T-helper 17 cell (primary cell): ENCODE measurements around the gene KIF6. TPM values are rescaled to one million over a fixed set of nuclear protein-coding genes. Genes with fewer than 3 reads are reported as not detected.
"Not testable (repeated sequence)": the region's sequence is repeated elsewhere in the genome, so short reads cannot be mapped to it uniquely, and the experiment has no call there.

Experiments
- ATAC-seq: fragments of 150-1000 bp; cut with Tn5 transposase; 2 replicates; pipeline ENCODE4 v1.10.0; 2021; ENCODE audit warnings: mild to moderate bottlenecking, moderate library complexity
- DNase-seq, 3 donors: peaks; one replicate each; pipeline versions ENCODE4 v3.0.0 to v3.0.0-alpha.2; 2020 to 2021
- H3K9me3 ChIP-seq: one replicate; pipeline ENCODE4 v1.7.0; 2013; ENCODE audit warnings: low read length, mild to moderate bottlenecking; ENCODE audit not compliant: control insufficient read depth, poor library complexity, severe bottlenecking
- H3K27ac Mint-ChIP-seq: one replicate; pipeline ENCODE4 v1.8.0; 2022; ENCODE audit warnings: mild to moderate bottlenecking, moderate library complexity, mixed read lengths
- H3K27me3 Mint-ChIP-seq: one replicate; pipeline ENCODE4 v1.8.0; 2022; ENCODE audit warnings: mixed read lengths
- H3K36me3 Mint-ChIP-seq: one replicate; pipeline ENCODE4 v1.8.0; 2022; ENCODE audit warnings: low read depth, mixed read lengths
- H3K4me1 Mint-ChIP-seq: one replicate; pipeline ENCODE4 v1.8.0; 2022; ENCODE audit warnings: mild to moderate bottlenecking, mixed read lengths
- H3K4me3 Mint-ChIP-seq: one replicate; pipeline ENCODE4 v1.8.0; 2022; ENCODE audit warnings: mild to moderate bottlenecking, moderate library complexity, mixed read lengths
- total RNA-seq, 4 donors: library from RNA in 2 of 4; stranded (reverse) in 2 of 4; gene quantifications; one replicate each; pipeline ENCODE4 v1.2.3 and lab custom pipeline; 2022 to 2026

The KIF6 gene
- total RNA-seq, 2 donors from 2014 or later = 0.40 TPM; not detected in 1

GRCh38 chr6:39502362-39502955, 222.7 kb downstream of the KIF6 start:
- not testable (repeated sequence) for DNase-seq, ATAC-seq, H3K4me1 Mint-ChIP-seq

GRCh38 chr6:39499053-39499452, 226.2 kb downstream of the KIF6 start:
- H3K36me3 Mint-ChIP-seq = no peaks in the 10 kb centered on the region
- no peak for DNase-seq
- H3K9me3 ChIP-seq = peaks cover 10% of the 10 kb centered on the region
- no peaks in the 10 kb centered on the region for H3K27me3 Mint-ChIP-seq
- H3K4me3 Mint-ChIP-seq = no peak overlapping the region
- ATAC-seq = no peak
- no peaks in the 10 kb centered on the region for H3K4me1 Mint-ChIP-seq
- no peak overlapping the region for H3K27ac Mint-ChIP-seq

More at GRCh38 chr6:39502362-39502955, 222.7 kb downstream of the KIF6 start:
- H3K27me3 Mint-ChIP-seq, H3K36me3 Mint-ChIP-seq, H3K27ac Mint-ChIP-seq, H3K9me3 ChIP-seq, H3K4me3 Mint-ChIP-seq: not testable (repeated sequence)

GRCh38 chr6:39498096-39498495, 227.1 kb downstream of the KIF6 start:
- no peaks in the 10 kb centered on the region for H3K36me3 Mint-ChIP-seq
- H3K4me1 Mint-ChIP-seq = no peaks in the 10 kb centered on the region
- H3K27ac Mint-ChIP-seq = no peak overlapping the region
- H3K27me3 Mint-ChIP-seq = no peaks in the 10 kb centered on the region
- H3K9me3 ChIP-seq = peaks cover 10% of the 10 kb centered on the region
- ATAC-seq (no peak), DNase-seq (no peak)
- no peak overlapping the region for H3K4me3 Mint-ChIP-seq

GRCh38 chr6:39496915-39497314, 228.3 kb downstream of the KIF6 start:
- no peak overlapping the region for H3K27ac Mint-ChIP-seq
- peaks cover 7% of the 10 kb centered on the region for H3K9me3 ChIP-seq
- H3K4me1 Mint-ChIP-seq = no peaks in the 10 kb centered on the region
- no peak overlapping the region for H3K4me3 Mint-ChIP-seq
- H3K36me3 Mint-ChIP-seq = no peaks in the 10 kb centered on the region
- H3K27me3 Mint-ChIP-seq = no peaks in the 10 kb centered on the region
- ATAC-seq (no peak), DNase-seq (no peak)

DNA sequence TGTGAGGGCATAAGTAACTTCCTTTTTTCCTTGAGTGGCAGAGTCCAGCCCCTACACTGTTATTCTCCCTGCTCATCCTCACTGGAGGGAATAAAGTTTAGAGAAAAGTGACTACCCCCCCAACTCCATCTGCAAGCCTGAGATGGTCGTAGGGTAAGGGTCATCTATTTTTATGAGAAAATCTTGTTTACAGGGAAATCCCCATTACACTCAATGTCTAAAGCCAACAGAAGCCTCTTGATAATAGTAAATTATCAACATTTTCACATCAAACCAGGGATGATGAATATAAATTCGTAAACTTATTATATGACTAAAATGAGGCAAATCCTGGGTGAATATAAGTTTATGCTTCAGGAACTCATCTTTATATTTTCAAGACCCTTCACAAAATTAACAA, 228.8 kb downstream of the KIF6 start:
- Mint-ChIP-seq H3K4me1 (no peaks in the 10 kb centered on the region), H3K36me3 (no peaks in the 10 kb centered on the region), H3K4me3 (no peak overlapping the region), H3K27ac (no peak overlapping the region), H3K27me3 (peaks cover 4% of the 10 kb centered on the region)
- DNase-seq (no peak), ATAC-seq (no peak)
- peaks cover 7% of the 10 kb centered on the region for H3K9me3 ChIP-seq

- DNase-seq = no peak
- Mint-ChIP-seq H3K36me3 (no peaks in the 10 kb centered on the region), H3K27me3 (peaks cover 6% of the 10 kb centered on the region), H3K4me3 (no peak overlapping the region), H3K27ac (no peak overlapping the region), H3K4me1 (no peaks in the 10 kb centered on the region)
- H3K9me3 ChIP-seq = peaks cover 7% of the 10 kb centered on the region
- no peak for ATAC-seq
Measured at GRCh38 chr6:39495640-39496039, 229.6 kb downstream of the KIF6 start.

GRCh38 chr6:39494998-39495397, 230.2 kb downstream of the KIF6 start:
- H3K9me3 ChIP-seq = peaks cover 7% of the 10 kb centered on the region
- no peak overlapping the region for H3K4me3 Mint-ChIP-seq
- DNase-seq (no peak), ATAC-seq (no peak)
- no peak overlapping the region for H3K27ac Mint-ChIP-seq
- no peaks in the 10 kb centered on the region for H3K36me3 Mint-ChIP-seq
- H3K27me3 Mint-ChIP-seq = peaks cover 12% of the 10 kb centered on the region
- no peaks in the 10 kb centered on the region for H3K4me1 Mint-ChIP-seq

DNA sequence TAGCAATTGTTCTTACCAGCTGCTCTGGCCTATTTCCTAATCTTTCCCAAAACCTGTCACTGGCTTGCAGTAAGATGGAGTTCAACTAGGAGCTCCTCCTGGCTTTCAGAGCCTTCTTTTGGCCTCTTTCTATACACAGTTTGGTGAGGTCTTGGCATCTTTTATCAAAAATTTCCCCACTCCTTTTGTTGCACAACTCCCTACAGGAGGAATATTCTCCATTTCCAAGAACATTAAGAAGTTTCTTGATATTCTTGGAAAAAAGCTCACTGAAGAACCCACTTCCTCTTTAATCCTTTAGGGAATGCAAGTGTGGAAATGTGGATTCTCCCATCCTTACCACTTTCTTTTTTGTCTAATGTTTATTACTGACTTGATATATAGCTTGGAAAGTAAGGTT, 231.4 kb downstream of the KIF6 start:
- peaks cover under 1% of the 10 kb centered on the region for H3K9me3 ChIP-seq
- Mint-ChIP-seq H3K27me3 (peaks cover 24% of the 10 kb centered on the region), H3K4me1 (no peaks in the 10 kb centered on the region), H3K27ac (no peak overlapping the region), H3K36me3 (no peaks in the 10 kb centered on the region), H3K4me3 (no peak overlapping the region)
- ATAC-seq = no peak
- DNase-seq = no peak

- Mint-ChIP-seq H3K27ac (no peak overlapping the region), H3K27me3 (peaks cover 28% of the 10 kb centered on the region), H3K36me3 (no peaks in the 10 kb centered on the region), H3K4me1 (no peaks in the 10 kb centered on the region), H3K4me3 (no peak overlapping the region)
- H3K9me3 ChIP-seq = no peaks in the 10 kb centered on the region
- DNase-seq (no peak), ATAC-seq (no peak)
Measured at GRCh38 chr6:39493174-39493573, 232.0 kb downstream of the KIF6 start.

- Mint-ChIP-seq H3K4me1 (no peaks in the 10 kb centered on the region), H3K27me3 (peaks cover 35% of the 10 kb centered on the region), H3K36me3 (no peaks in the 10 kb centered on the region), H3K27ac (no peak overlapping the region), H3K4me3 (no peak overlapping the region)
- DNase-seq = no peak
- ATAC-seq = no peak
- no peaks in the 10 kb centered on the region for H3K9me3 ChIP-seq
Measured at GRCh38 chr6:39490108-39490507, 235.1 kb downstream of the KIF6 start.

DNA sequence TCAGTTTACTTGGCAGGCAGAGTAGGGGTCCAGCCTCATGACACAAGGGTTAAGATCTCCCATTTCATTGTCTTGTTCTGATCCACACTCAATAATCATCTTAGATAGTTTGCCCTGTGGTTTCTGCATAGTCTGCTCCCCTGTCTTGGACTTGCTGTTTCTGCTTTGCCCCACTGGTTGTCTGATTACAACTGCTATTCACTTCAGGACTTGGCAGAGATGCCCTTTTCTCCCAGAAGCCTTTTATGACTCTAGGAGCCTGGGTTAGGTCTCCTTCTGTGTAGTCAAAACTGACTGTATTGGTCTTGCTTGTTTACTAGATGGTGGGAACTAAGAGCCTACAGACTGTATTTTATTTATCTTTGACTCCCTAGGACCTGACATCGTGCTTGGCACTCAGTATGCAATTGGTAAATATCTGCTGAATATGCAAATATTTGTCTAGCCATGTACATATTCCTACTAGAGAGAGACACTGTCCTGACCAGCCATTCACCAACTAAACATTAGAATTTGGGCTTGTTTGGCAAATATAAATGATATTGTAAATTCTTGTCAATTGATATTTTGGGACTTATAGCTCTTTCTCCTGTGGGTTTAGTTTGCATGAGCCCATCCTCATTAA, 236.8 kb downstream of the KIF6 start:
- Mint-ChIP-seq H3K4me3 (no peak overlapping the region), H3K36me3 (no peaks in the 10 kb centered on the region), H3K27ac (no peak overlapping the region), H3K27me3 (peaks cover 48% of the 10 kb centered on the region), H3K4me1 (no peaks in the 10 kb centered on the region)
- no peaks in the 10 kb centered on the region for H3K9me3 ChIP-seq
- ATAC-seq (no peak), DNase-seq (no peak)

DNA sequence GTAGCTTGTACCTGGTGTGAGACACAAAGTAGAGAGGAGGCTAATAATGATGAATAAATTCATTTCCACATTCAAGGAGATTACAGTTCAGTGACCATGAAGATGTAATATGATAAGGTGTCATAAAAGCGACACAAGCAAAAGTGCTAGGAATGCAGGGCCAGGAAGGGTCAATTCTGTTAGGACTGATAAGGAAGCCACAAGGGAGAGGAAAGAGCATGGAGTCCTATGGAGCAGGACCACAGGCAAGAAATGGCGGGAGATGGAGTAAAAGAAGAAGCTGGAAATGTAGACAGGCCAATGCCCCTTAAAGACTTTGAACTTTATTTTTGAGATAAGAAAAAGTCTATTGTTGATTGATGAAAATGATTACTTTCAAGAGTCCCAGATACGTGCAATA, 240.9 kb downstream of the KIF6 start:
- H3K9me3 ChIP-seq = no peaks in the 10 kb centered on the region
- no peaks in the 10 kb centered on the region for H3K4me1 Mint-ChIP-seq

GRCh38 chr6:39479819-39480218, 245.4 kb downstream of the KIF6 start:
- H3K27me3 Mint-ChIP-seq = peaks cover 21% of the 10 kb centered on the region
- ATAC-seq, DNase-seq, H3K36me3 Mint-ChIP-seq, H3K9me3 ChIP-seq, H3K4me1 Mint-ChIP-seq, H3K4me3 Mint-ChIP-seq, H3K27ac Mint-ChIP-seq: not testable (repeated sequence)

More for the DNA sequence above, 240.9 kb downstream of the KIF6 start:
- DNase-seq (no peak), ATAC-seq (no peak)
- Mint-ChIP-seq H3K36me3 (no peaks in the 10 kb centered on the region), H3K4me3 (no peak overlapping the region), H3K27me3 (peaks cover 41% of the 10 kb centered on the region), H3K27ac (no peak overlapping the region)

- no peaks in the 10 kb centered on the region for H3K36me3 Mint-ChIP-seq
- H3K4me3 Mint-ChIP-seq = no peak overlapping the region
Measured at GRCh38 chr6:39476670-39477069, 248.5 kb downstream of the KIF6 start.

More at GRCh38 chr6:39476670-39477069, 248.5 kb downstream of the KIF6 start:
- DNase-seq (no peak), ATAC-seq (no peak)
- peaks cover 4% of the 10 kb centered on the region for H3K4me1 Mint-ChIP-seq
- no peak overlapping the region for H3K27ac Mint-ChIP-seq
- H3K27me3 Mint-ChIP-seq = no peaks in the 10 kb centered on the region
- H3K9me3 ChIP-seq = no peaks in the 10 kb centered on the region
